ENCODE data around the gene PRM3. TPM values are rescaled to one million over a fixed set of nuclear protein-coding genes. Genes with fewer than 3 reads are reported as not detected.

Gene PRM3
- total and polyA plus RNA-seq, 12 donors = not detected

- ATAC-seq = no peak
These were observed 13.5 kb downstream of the PRM3 start for GRCh38 chr16:11259655-11260595.

GRCh38 chr16:11258553-11259492 is 14.6 kb downstream of the PRM3 start:
- peak overlapping the region in 5 of 10 donors; percentile 22 to 31 (median 28) for H3K4me3 ChIP-seq
- peak overlapping the region in 9 of 10 donors; percentile 5 to 70 (median 57) for H3K27ac ChIP-seq
- DNase-seq (peak; percentile 57 to 67), ATAC-seq (peak in 2 of 8 donors; percentile 2 to 8)
- H3K27me3 ChIP-seq = no peaks in the 10 kb centered on the region
- peaks cover 15 to 44% (median 33%) of the 10 kb centered on the region in 9 donors for H3K4me1 ChIP-seq
- intact Hi-C loops (cut with DNase I) = loop anchor here in 9 of 10 donors (5.0 to 10.0 kb wide), 8 partner anchors 98 to 292 kb away; no protein-coding TSS in a partner anchor
- TF ChIP-seq CTCF (IDR thresholded peaks at IDR 0.05) = no peak
- WGBS, 2 donors = 32 to 34% methylated on average over 15 of the region's 15 CpGs
- no peaks in the 10 kb centered on the region for H3K9me3 ChIP-seq
- peaks cover 0 to 15% (median 0%) of the 10 kb centered on the region in 9 donors for H3K36me3 ChIP-seq

More at GRCh38 chr16:11259655-11260595, 13.5 kb downstream of the PRM3 start:
- peaks cover 14 to 38% (median 25%) of the 10 kb centered on the region in 9 donors for H3K4me1 ChIP-seq
- WGBS, 2 donors = 93 to 95% methylated on average over 12 of the region's 12 CpGs
- H3K27me3 ChIP-seq = no peaks in the 10 kb centered on the region
- H3K4me3 ChIP-seq = no peak overlapping the region
- intact Hi-C loops (cut with DNase I) = loop anchor here in 9 of 10 donors (5.0 to 10.0 kb wide), 9 partner anchors 95 to 293 kb away; no protein-coding TSS in a partner anchor
- H3K9me3 ChIP-seq = no peaks in the 10 kb centered on the region
- DNase-seq = no peak
- no peak for TF ChIP-seq CTCF (IDR thresholded peaks at IDR 0.05)
- H3K36me3 ChIP-seq = peaks cover 0 to 4% (median 0%) of the 10 kb centered on the region in 9 donors
- peak overlapping the region in 5 of 10 donors; percentile 53 to 70 (median 57) for H3K27ac ChIP-seq

- Histone ChIP-seq H3K9me3 (no peaks in the 10 kb centered on the region), H3K27me3 (no peaks in the 10 kb centered on the region), H3K27ac (peak overlapping the region in 9 of 10 donors; percentile 92 to 100 (median 97)), H3K36me3 (peaks cover 0 to 30% (median 0%) of the 10 kb centered on the region in 9 donors), H3K4me1 (peaks cover 15 to 57% (median 34%) of the 10 kb centered on the region in 9 donors), H3K4me3 (peak overlapping the region; percentile 42 to 93 (median 82))
- intact Hi-C loops (cut with DNase I) = loop anchor here (1.0 to 10.0 kb wide), 17 partner anchors 93 to 293 kb away; no protein-coding TSS in a partner anchor
- WGBS, 2 donors = 24 to 27% methylated on average over 21 of the region's 21 CpGs
- DNase-seq = peak; percentile 61 to 80
- TF ChIP-seq CTCF (IDR thresholded peaks at IDR 0.05) = peak; percentile 64 to 85 (median 76)
- ATAC-seq = peak; percentile 56 to 86 (median 80)
These were observed 16.1 kb downstream of the PRM3 start for GRCh38 chr16:11257131-11257938.

Measured in heart right ventricle (tissue), 16 donors.